GM19193 (cell line): ENCODE data around the gene SFN.

ENCODE experiments used
- POLR2A ChIP-seq: IDR thresholded peaks from 4 replicates; pipeline ENCODE4 v1.6.1; 2011; ENCODE audit not compliant: insufficient read depth, insufficient read length; ENCODE audit errors: extremely low read depth

SFN gene

DNA sequence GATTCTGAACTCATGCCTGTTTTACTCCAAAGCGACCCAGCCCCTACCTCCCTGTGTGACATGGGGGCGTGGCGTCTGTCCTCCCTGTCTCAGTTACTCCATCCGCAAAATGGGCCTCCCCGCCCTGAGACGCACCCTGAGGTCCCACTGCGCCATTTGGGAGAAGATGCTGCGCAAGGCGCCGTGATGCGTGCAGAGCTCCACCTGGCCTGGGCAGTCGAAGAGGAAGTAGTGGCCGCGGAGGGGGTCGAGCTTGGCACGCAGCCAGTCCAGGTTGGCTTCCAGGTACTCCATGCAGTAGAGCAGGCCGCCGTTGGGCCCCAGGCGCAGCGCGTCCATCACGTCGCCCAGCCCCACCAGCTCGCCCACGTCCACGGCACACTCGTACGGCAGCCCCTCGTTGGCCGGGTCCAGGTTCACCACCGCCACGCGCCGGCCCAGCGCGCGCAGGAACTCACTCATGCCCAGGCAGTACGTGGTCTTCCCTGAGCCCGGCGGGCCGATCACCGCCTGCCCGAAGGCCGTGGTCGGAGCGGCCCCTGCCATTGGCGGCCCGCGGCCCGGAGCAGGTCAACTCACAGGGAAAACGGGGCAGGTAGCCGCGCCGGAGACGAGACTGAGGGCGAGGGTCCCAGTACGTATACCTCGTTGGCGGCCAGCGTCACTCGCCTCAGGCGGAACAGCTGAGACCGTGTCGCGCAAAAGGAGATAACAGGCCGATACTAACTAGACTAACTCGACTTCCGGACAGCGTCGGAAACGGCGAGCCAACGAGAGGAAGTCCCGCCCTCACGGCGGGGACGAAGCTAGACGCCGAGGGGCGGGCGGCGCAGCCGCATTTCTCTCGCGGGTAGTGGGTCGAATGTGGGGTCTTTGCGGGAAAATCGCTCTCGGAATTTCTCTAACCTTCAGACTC is 26.9 kb downstream of the SFN start, which contains the start of gene GPN2:
Gene GPN2 (minus strand): TSS at position 733 of the 916 bp plus-strand sequence. CDS start 187 bp downstream, at position 546.
- TF ChIP-seq POLR2A = peak; percentile 92

- TF ChIP-seq POLR2A = no peak
Observed at GRCh38 chr1:26890467-26890796, 27.5 kb downstream of the SFN start.

DNA sequence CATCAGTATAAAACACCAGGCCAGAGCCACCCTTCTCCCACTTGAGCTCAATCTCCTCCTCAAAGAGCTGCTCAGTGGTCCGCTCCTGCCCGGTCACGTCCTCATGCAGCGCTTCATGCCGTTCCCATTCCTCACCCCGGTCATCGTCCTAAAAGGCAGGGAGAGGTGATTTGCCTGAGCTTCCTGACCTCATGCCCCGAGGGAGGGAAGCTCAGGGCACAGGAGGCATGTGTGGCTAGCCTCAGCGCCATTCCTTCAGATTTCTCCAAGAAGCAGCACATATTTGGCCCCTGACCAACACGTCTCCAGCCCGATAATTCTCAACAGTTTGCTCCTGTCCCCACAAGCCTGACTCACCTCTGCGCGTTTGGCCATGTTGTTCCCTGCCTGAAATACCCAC is 31.3 kb downstream of the SFN start:
- TF ChIP-seq POLR2A = no peak

DNA sequence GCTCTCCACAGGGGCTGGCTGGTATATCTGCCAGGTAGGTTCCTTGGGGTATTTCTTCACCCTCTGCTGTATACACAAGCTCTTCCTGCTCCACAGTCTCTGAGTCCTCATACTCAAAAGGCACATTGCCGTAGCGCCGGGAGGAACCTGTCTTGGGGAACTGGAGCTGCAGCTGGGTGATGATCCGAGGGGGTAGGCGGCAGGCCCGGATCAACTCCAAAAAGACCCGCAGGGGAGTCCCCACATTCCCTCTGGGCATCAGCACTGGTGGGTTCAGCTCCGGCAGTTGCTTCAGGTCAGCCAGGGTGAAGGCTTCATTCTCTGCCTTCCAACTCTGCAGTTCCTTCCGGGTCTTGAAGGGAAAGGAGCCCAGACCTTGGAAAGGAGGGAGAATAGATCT is 34.4 kb downstream of the SFN start:
- TF ChIP-seq POLR2A = no peak

GRCh38 chr1:26900001-26900814 is 37.3 kb downstream of the SFN start, which contains the start of gene GPATCH3:
Gene GPATCH3, minus strand, starts transcription at chr1:26900467. Its CDS starts 25 bp downstream, at chr1:26900442.
- TF ChIP-seq POLR2A = peak; percentile 94

- TF ChIP-seq POLR2A = no peak
Observed at GRCh38 chr1:26900815-26901511, 38.0 kb downstream of the SFN start.

- no peak for TF ChIP-seq POLR2A
Observed at GRCh38 chr1:26907071-26907917, 44.3 kb downstream of the SFN start.

- TF ChIP-seq POLR2A = no peak
Observed at GRCh38 chr1:26909951-26910342, 47.0 kb downstream of the SFN start.

GRCh38 chr1:26910343-26911160 is 47.6 kb downstream of the SFN start:
- no peak for TF ChIP-seq POLR2A

- TF ChIP-seq POLR2A = no peak
Observed at GRCh38 chr1:26911399-26912146, 48.6 kb downstream of the SFN start.

DNA sequence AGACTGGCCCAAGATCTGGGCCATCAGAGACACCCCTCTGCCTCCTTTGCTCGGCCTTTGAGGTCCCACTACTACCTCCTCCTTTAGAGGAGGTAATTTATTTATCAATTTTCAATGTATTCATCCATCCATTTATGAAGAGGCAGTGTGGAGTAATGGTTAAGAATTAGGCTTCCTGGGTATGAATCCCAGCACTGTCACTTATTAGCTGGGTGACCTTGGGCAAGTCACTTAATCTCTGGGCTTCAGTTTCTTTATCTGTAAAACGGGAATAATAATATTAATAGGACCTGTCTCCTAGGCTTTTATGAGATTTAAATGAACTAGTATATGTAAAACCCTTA is 49.2 kb downstream of the SFN start:
- no peak for TF ChIP-seq POLR2A

DNA sequence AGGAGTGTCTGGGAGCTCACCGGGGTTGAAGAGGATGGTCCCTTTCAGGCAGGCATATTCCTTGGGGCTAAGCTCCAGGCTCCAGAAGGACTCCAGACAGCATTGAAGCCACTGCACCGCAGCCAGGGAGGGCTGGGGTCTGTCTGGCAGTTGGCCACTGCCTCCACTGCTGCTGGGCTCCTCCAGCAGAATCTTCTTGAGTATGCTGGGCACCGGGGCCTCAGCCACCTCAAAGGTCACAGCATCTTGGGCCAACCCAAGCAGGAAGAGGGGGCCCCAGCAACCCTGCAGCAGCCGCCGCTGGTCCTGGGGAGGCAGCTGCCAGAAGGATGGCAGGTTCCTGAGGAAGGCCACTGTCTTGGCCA is 50.4 kb downstream of the SFN start:
- no peak for TF ChIP-seq POLR2A
